A549 (cell line): Measurements from ENCODE around the gene DLGAP1. TPM values are rescaled to one million over a fixed set of nuclear protein-coding genes. Genes with fewer than 3 reads are reported as not detected.

ENCODE experiments used
- ATAC-seq, 2 experiments: fragments of 200-7000 bp in 1 of 2; fragments of >200 bp in 1 of 2; cut with Nextera tagmentation in 1 of 2; cut with Tn5 transposase in 1 of 2; 3 replicates each; pipeline versions ENCODE4 v1.8.0 to v1.9.1; 2018 to 2020; ENCODE audit warnings: mild to moderate bottlenecking in 1 of 2, moderate library complexity in 1 of 2
- CTCF ChIA-PET: fragments of 300-600 bp; sonication (Branson Sonifier 250); formaldehyde crosslinking; extraction: SDS; loops from one replicate; lab custom pipeline; 2021; ENCODE audit warnings: antibody characterized with exemption, inconsistent platforms; lab: Yijun Ruan, JAX
- POLR2A ChIA-PET: fragments of 350-600 bp; formaldehyde crosslinking; extraction: SDS; loops from one replicate; lab custom pipeline; 2021; ENCODE audit warnings: antibody characterized with exemption, inconsistent platforms; lab: Yijun Ruan, JAX
- DNase-seq, 2 experiments: peaks; one replicate each; pipeline versions ENCODE4 v3.0.0 to v3.0.0-alpha.2; 2011 to 2016; ENCODE audit warnings: low read depth in 1 of 2, low spot score in 1 of 2
- FAIRE-seq: peaks from 2 replicates; lab custom pipeline; 2011; peaks lifted over from hg19 to GRCh38; lab: Jason Lieb, UNC
- H3K27ac ChIP-seq, 2 experiments: fragments of >200 bp; sonication (Bioruptor Twin); formaldehyde crosslinking; 3 replicates each; pipeline ENCODE4 v1.5.1; 2016 to 2017
- H3K4me1 ChIP-seq: fragments of >200 bp; sonication (Bioruptor Twin); formaldehyde crosslinking; 3 replicates; pipeline ENCODE4 v1.6.1; 2016
- H3K4me2 ChIP-seq: fragments of >200 bp; sonication (Bioruptor Twin); formaldehyde crosslinking; 3 replicates; pipeline ENCODE4 v1.6.1; 2016
- H3K4me3 ChIP-seq: fragments of >200 bp; sonication (Bioruptor Twin); formaldehyde crosslinking; 3 replicates; pipeline ENCODE4 v1.5.1; 2016
- H3K9me3 ChIP-seq: fragments of >200 bp; sonication (Bioruptor Twin); formaldehyde crosslinking; 3 replicates; pipeline ENCODE4 v1.6.1; 2016
- ATOH8 ChIP-seq: fragments of 250-450 bp; sonication (Bioruptor Pico); IDR thresholded peaks from 2 replicates; pipeline ENCODE4 v1.5.0; 2020; ENCODE audit warnings: low read depth, mild to moderate bottlenecking, moderate library complexity
- BCL3 ChIP-seq: fragments of >200 bp; sonication (Bioruptor Twin); formaldehyde crosslinking; IDR thresholded peaks from 3 replicates; pipeline ENCODE4 v1.6.1; 2016
- BHLHE40 ChIP-seq: IDR thresholded peaks from 2 replicates; pipeline ENCODE4 v1.6.1; 2012; ENCODE audit warnings: low read depth, low read length, inconsistent platforms
- EHF ChIP-seq: fragments of 250-450 bp; sonication (Bioruptor Pico); IDR thresholded peaks from 2 replicates; pipeline ENCODE4 v1.5.0; 2020; ENCODE audit warnings: mild to moderate bottlenecking
- EHMT2 ChIP-seq: fragments of 200-600 bp; sonication (generic); IDR thresholded peaks from 2 replicates; pipeline ENCODE4 v1.6.1; 2016; ENCODE audit warnings: antibody characterized with exemption, low read depth, mild to moderate bottlenecking, moderate library complexity
- FOSL2 ChIP-seq, 2 experiments: fragments of 450-650 bp in 1 of 2; fragments of >200 bp in 1 of 2; sonication (Bioruptor Twin) in 1 of 2; formaldehyde crosslinking; IDR thresholded peaks; 2 replicates each; pipeline versions ENCODE4 v1.5.0 to v1.6.1; 2016 to 2020; ENCODE audit warnings: mild to moderate bottlenecking in 1 of 2, moderate library complexity in 1 of 2
- FOXS1 ChIP-seq: fragments of 250-450 bp; sonication (Bioruptor Pico); IDR thresholded peaks from 2 replicates; pipeline ENCODE4 v1.5.0; 2020; ENCODE audit warnings: mild to moderate bottlenecking, moderate library complexity
- GATA3 ChIP-seq: IDR thresholded peaks from 2 replicates; pipeline ENCODE4 v1.6.1; 2012; ENCODE audit warnings: borderline replicate concordance
- HDAC2 ChIP-seq: fragments of 200-600 bp; sonication (generic); IDR thresholded peaks from 2 replicates; pipeline ENCODE4 v1.6.1; 2016
- HEYL ChIP-seq: fragments of 250-450 bp; sonication (Bioruptor Pico); IDR thresholded peaks from 2 replicates; pipeline ENCODE4 v1.8.0; 2021; ENCODE audit warnings: mild to moderate bottlenecking, moderate library complexity
- HMGXB4 ChIP-seq: fragments of 250-450 bp; sonication (Bioruptor Pico); IDR thresholded peaks from 2 replicates; pipeline ENCODE4 v1.5.0; 2021; ENCODE audit warnings: mild to moderate bottlenecking, moderate library complexity, borderline replicate concordance
- HOXA7 ChIP-seq: fragments of 250-450 bp; sonication (Bioruptor Pico); IDR thresholded peaks from 2 replicates; pipeline ENCODE4 v1.5.0; 2020; ENCODE audit warnings: mild to moderate bottlenecking, moderate library complexity
- HOXB13 ChIP-seq: fragments of 250-450 bp; sonication (Bioruptor Pico); IDR thresholded peaks from 2 replicates; pipeline ENCODE4 v1.5.0; 2020; ENCODE audit warnings: low read depth, mild to moderate bottlenecking, moderate library complexity
- HOXB5 ChIP-seq: fragments of 250-450 bp; sonication (Bioruptor Pico); IDR thresholded peaks from 2 replicates; pipeline ENCODE4 v1.5.0; 2020; ENCODE audit warnings: mild to moderate bottlenecking, moderate library complexity
- KDM5A ChIP-seq: fragments of 200-600 bp; sonication (generic); IDR thresholded peaks from 2 replicates; pipeline ENCODE4 v1.6.1; 2016; ENCODE audit warnings: antibody characterized with exemption, mild to moderate bottlenecking
- MAFK ChIP-seq: fragments of 450-650 bp; IDR thresholded peaks from 2 replicates; pipeline ENCODE4 v1.6.1; 2014; ENCODE audit not compliant: partially characterized antibody
- MAX ChIP-seq: IDR thresholded peaks from 2 replicates; pipeline ENCODE4 v1.6.1; 2012
- MAZ ChIP-seq: fragments of 150-350 bp; IDR thresholded peaks from 2 replicates; pipeline ENCODE4 v1.6.1; 2014; ENCODE audit warnings: antibody characterized with exemption, low read depth, low read length, borderline replicate concordance
- MYC ChIP-seq: IDR thresholded peaks from 2 replicates; pipeline ENCODE4 v1.6.1; 2012; ENCODE audit warnings: mild to moderate bottlenecking, inconsistent platforms, low read length, improper control_type of control experiment, borderline replicate concordance
- NFE2L2 ChIP-seq: fragments of 150-350 bp; conservative IDR thresholded peaks from 2 replicates; pipeline ENCODE4 v1.6.1; 2014; ENCODE audit warnings: low read length
- PBX3 ChIP-seq: IDR thresholded peaks from 2 replicates; pipeline ENCODE4 v1.6.1; 2012
- POLR2AphosphoS2 ChIP-seq: conservative IDR thresholded peaks from 2 replicates; pipeline ENCODE4 v1.6.1; 2012; ENCODE audit warnings: low read length, improper control_type of control experiment, inconsistent platforms
- RAD21 ChIP-seq, 2 experiments: fragments of >200 bp in 1 of 2; sonication (Bioruptor Twin) in 1 of 2; formaldehyde crosslinking in 1 of 2; IDR thresholded peaks in 1 of 2; conservative IDR thresholded peaks in 1 of 2; 2 replicates in 1 of 2; 3 replicates in 1 of 2; pipeline ENCODE4 v1.6.1; 2012 to 2018; ENCODE audit warnings: inconsistent platforms in 1 of 2
- TFCP2L1 ChIP-seq: fragments of 250-450 bp; sonication (Bioruptor Pico); IDR thresholded peaks from 2 replicates; pipeline ENCODE4 v1.5.0; 2021; ENCODE audit warnings: mild to moderate bottlenecking
- USF2 ChIP-seq: fragments of 450-650 bp; IDR thresholded peaks from 2 replicates; pipeline ENCODE4 v1.6.1; 2014; ENCODE audit warnings: antibody characterized with exemption
- ZFP36 ChIP-seq: fragments of 450-650 bp; IDR thresholded peaks from 2 replicates; pipeline ENCODE4 v1.6.1; 2014; ENCODE audit warnings: borderline replicate concordance; ENCODE audit not compliant: partially characterized antibody
- ZSCAN20 ChIP-seq: fragments of 250-450 bp; sonication (Bioruptor Pico); IDR thresholded peaks from 2 replicates; pipeline ENCODE4 v1.8.0; 2022; ENCODE audit warnings: mild to moderate bottlenecking, moderate library complexity
- WGBS: methylation state at CpG from one replicate; pipeline ENCODE4 v1.1.6; 2017; ENCODE audit errors: missing lambda C conversion rate; 5-methylcytosine and 5-hydroxymethylcytosine counted together
- polyA plus RNA-seq, 4 experiments: library from polyadenylated mRNA; depleted of rRNA in 3 of 4; stranded (reverse); fragments of >200 nt; fragmentation: RNase III in 1 of 4; extraction: RNeasy Plus Mini Kit Qiagen cat#74134 plus additional on column Dnase treatment in 1 of 4; gene quantifications; 2 replicates in 3 of 4; 3 replicates in 1 of 4; pipeline ENCODE4 v1.2.3, GENCODE V29; 2011 to 2017

Gene DLGAP1
- polyA plus RNA-seq, 2 of the 4 experiments (the other 2 are of a cell fraction) = 0.04 to 0.12 TPM

GRCh38 chr18:3593381-3593903 lies 861.7 kb downstream of the DLGAP1 start (continued):
- TF ChIP-seq BCL3 (0 out of 3 replicates have a peak, but pooled peaks have one; percentile 16), ZFP36 (no peak), BHLHE40 (no peak), TFCP2L1 (CRISPR knock-in tag) (peak; percentile 14; the same call in 1 of the 2 replicates), MAX (no peak; the same call in none of the 2 replicates), EHMT2 (no peak), EHF (peak; percentile 3; the same call in 1 of the 2 replicates), RAD21 (conservative IDR thresholded peaks at IDR 0.05 in 1 of 2, IDR thresholded peaks at IDR 0.05 in 1 of 2) (no peak), POLR2AphosphoS2 (no peak), FOXS1 (CRISPR knock-in tag) (no peak), NFE2L2 (no peak), HOXA7 (CRISPR knock-in tag) (0 out of 2 replicates have a peak, but pooled peaks have one; percentile 26), ATOH8 (no peak), MAFK (no peak), ZSCAN20 (CRISPR knock-in tag) (no peak; the same call in 1 of the 2 replicates), HMGXB4 (CRISPR knock-in tag) (no peak), MAZ (no peak), HOXB5 (no peak; the same call in 1 of the 2 replicates), USF2 (no peak), FOSL2 (IDR thresholded peaks at IDR 0.05) (no peak), FOSL2 (CRISPR knock-in tag; IDR thresholded peaks at IDR 0.05) (peak; percentile 58), MYC (no peak)

- WGBS = 23% methylated on average over 5 of the region's 6 CpGs
- CTCF ChIA-PET = interaction anchor here (0.7 to 13.2 kb wide), 7 partner anchors 73 to 337 kb away, joined by 3 to 136 read pairs (median 7); no protein-coding TSS in a partner anchor
- peak overlapping the region; percentile 95 for H3K4me2 ChIP-seq
- H3K4me3 ChIP-seq = 0 out of 3 replicates have a peak overlapping the region, but pooled peaks have one; percentile 6
- ATAC-seq (no peak), DNase-seq (no peak), FAIRE-seq (no peak)
- H3K9me3 ChIP-seq = no peaks in the 10 kb centered on the region
- TF ChIP-seq HDAC2 (no peak), PBX3 (no peak), HOXA7 (CRISPR knock-in tag) (no peak), ATOH8 (no peak), HOXB13 (0 out of 2 replicates have a peak, but pooled peaks have one; percentile 22), EHF (0 out of 2 replicates have a peak, but pooled peaks have one; percentile 12), USF2 (no peak), KDM5A (no peak), HEYL (CRISPR knock-in tag) (no peak), NFE2L2 (no peak), GATA3 (no peak)
- H3K4me1 ChIP-seq = peaks cover 62% of the 10 kb centered on the region
- POLR2A ChIA-PET = interaction anchor here (2.1 to 5.8 kb wide), 7 partner anchors 10 to 144 kb away, joined by 13 to 146 read pairs (median 47); partner anchors contain the start of gene TGIF1
- peak overlapping the region; percentile 98 to 100 for H3K27ac ChIP-seq
These were observed 862.2 kb downstream of the DLGAP1 start for GRCh38 chr18:3592864-3593263.
